HG03460 (cell line): ENCODE measurements around the gene SP140L.
"Not testable (repeated sequence)": the region's sequence is repeated elsewhere in the genome, so short reads cannot be mapped to it uniquely, and the experiment has no call there.

Source experiments
- ATAC-seq: cut with Tn5 transposase; IDR thresholded peaks from one replicate; pipeline ENCODE4 v1.9.1; 2021; ENCODE audit not compliant: unreplicated experiment

The SP140L gene

GRCh38 chr2:230326453-230327417 is at the start of gene SP140L:
Gene SP140L, plus strand, starts transcription at chr2:230327193. Its CDS starts 77 bp downstream, at chr2:230327270.
- ATAC-seq, result peak; percentile 92

- ATAC-seq, result no peak
Measured at GRCh38 chr2:230282936-230283335, 44.1 kb upstream of the SP140L start.

- ATAC-seq, result no peak
Measured at GRCh38 chr2:230286048-230286447, 40.9 kb upstream of the SP140L start.

- not testable (repeated sequence) for ATAC-seq
Measured at GRCh38 chr2:230289311-230289710, 37.7 kb upstream of the SP140L start.

GRCh38 chr2:230295192-230295591 is 31.8 kb upstream of the SP140L start:
- ATAC-seq, result no peak

- no peak for ATAC-seq
Measured at GRCh38 chr2:230296917-230297316, 30.1 kb upstream of the SP140L start.

GRCh38 chr2:230299618-230300017 is 27.4 kb upstream of the SP140L start:
- ATAC-seq, result no peak

GRCh38 chr2:230305416-230306275 is 21.3 kb upstream of the SP140L start:
- ATAC-seq, result no peak

GRCh38 chr2:230306474-230306873 is 20.5 kb upstream of the SP140L start:
- no peak for ATAC-seq

- no peak for ATAC-seq
Measured at GRCh38 chr2:230307485-230307884, 19.5 kb upstream of the SP140L start.

GRCh38 chr2:230308402-230309000 is 18.5 kb upstream of the SP140L start:
- ATAC-seq, result no peak

- not testable (repeated sequence) for ATAC-seq
Measured at GRCh38 chr2:230310792-230311191, 16.2 kb upstream of the SP140L start.

- ATAC-seq, result not testable (repeated sequence)
Measured at GRCh38 chr2:230311634-230312033, 15.4 kb upstream of the SP140L start.

- no peak for ATAC-seq
Measured at GRCh38 chr2:230312638-230313037, 14.4 kb upstream of the SP140L start.

GRCh38 chr2:230317366-230317765 is 9.6 kb upstream of the SP140L start:
- ATAC-seq, result no peak

GRCh38 chr2:230318190-230319121 is 8.5 kb upstream of the SP140L start:
- peak; percentile 37 for ATAC-seq

- ATAC-seq, result peak; percentile 88
Measured at GRCh38 chr2:230319211-230319862, 7.7 kb upstream of the SP140L start.

GRCh38 chr2:230321031-230321430 is 6.0 kb upstream of the SP140L start:
- ATAC-seq, result no peak

- no peak for ATAC-seq
Measured at GRCh38 chr2:230322561-230323384, 4.2 kb upstream of the SP140L start.
